SK-N-SH treated with all-trans-retinoic acid at 6 μM for 48 hours (cell line): ENCODE measurements around the gene GRM7.

Source experiments
- ATAC-seq: fragments of 200-7000 bp; cut with Tn5 transposase; 3 replicates; pipeline ENCODE4 v1.9.1; 2020; ENCODE audit warnings: mild to moderate bottlenecking, moderate library complexity
- BACH2 ChIP-seq: fragments of 250-450 bp; sonication (Bioruptor Pico); IDR thresholded peaks from 2 replicates; pipeline ENCODE4 v1.9.0; 2021; ENCODE audit warnings: mild to moderate bottlenecking, borderline replicate concordance
- CSDC2 ChIP-seq: fragments of 250-450 bp; sonication (Bioruptor Pico); IDR thresholded peaks from 2 replicates; pipeline ENCODE4 v1.5.0; 2020; ENCODE audit warnings: mild to moderate bottlenecking, moderate library complexity
- ESRRG ChIP-seq: fragments of 250-450 bp; sonication (Bioruptor Pico); IDR thresholded peaks from 2 replicates; pipeline ENCODE4 v1.6.1; 2021; ENCODE audit warnings: mild to moderate bottlenecking
- GLIS3 ChIP-seq: fragments of 250-450 bp; sonication (Bioruptor Pico); IDR thresholded peaks from 2 replicates; pipeline ENCODE4 v1.5.0; 2020; ENCODE audit warnings: mild to moderate bottlenecking, moderate library complexity
- ISL1 ChIP-seq: fragments of 250-450 bp; sonication (Bioruptor Pico); IDR thresholded peaks from 2 replicates; pipeline ENCODE4 v2.1.2; 2022; ENCODE audit warnings: mild to moderate bottlenecking, moderate library complexity
- POU6F1 ChIP-seq: fragments of 250-450 bp; sonication (Bioruptor Pico); IDR thresholded peaks from 2 replicates; pipeline ENCODE4 v1.8.0; 2021; ENCODE audit warnings: low read depth, mild to moderate bottlenecking, moderate library complexity, borderline replicate concordance
- RARB ChIP-seq: fragments of 250-450 bp; sonication (Bioruptor Pico); IDR thresholded peaks from 2 replicates; pipeline ENCODE4 v1.8.0; 2021; ENCODE audit warnings: mild to moderate bottlenecking, moderate library complexity
- SNAI2 ChIP-seq: fragments of 250-450 bp; sonication (Bioruptor Pico); IDR thresholded peaks from 2 replicates; pipeline ENCODE4 v1.5.0; 2020; ENCODE audit warnings: mild to moderate bottlenecking, moderate library complexity
- TCF4 ChIP-seq: fragments of 250-450 bp; sonication (Bioruptor Pico); IDR thresholded peaks from 2 replicates; pipeline ENCODE4 v1.8.0; 2021; ENCODE audit warnings: mild to moderate bottlenecking, moderate library complexity, borderline replicate concordance
- TOX ChIP-seq: fragments of 250-450 bp; sonication (Bioruptor Pico); IDR thresholded peaks from 2 replicates; pipeline ENCODE4 v1.8.0; 2021; ENCODE audit warnings: mild to moderate bottlenecking, moderate library complexity, borderline replicate concordance
- ZNF70 ChIP-seq: fragments of 450-650 bp; formaldehyde crosslinking; IDR thresholded peaks from 2 replicates; pipeline ENCODE4 v1.5.0; 2020; ENCODE audit warnings: mild to moderate bottlenecking, moderate library complexity
- TF ChIP-seq, protein P1 (sequence below): fragments of 250-450 bp; sonication (Bioruptor Pico); IDR thresholded peaks from 2 replicates; pipeline ENCODE4 v1.5.1; 2020; ENCODE audit warnings: low read depth, mild to moderate bottlenecking, moderate library complexity
- TF ChIP-seq, protein P2 (sequence below): fragments of 250-450 bp; sonication (Bioruptor Pico); IDR thresholded peaks from 2 replicates; pipeline ENCODE4 v1.8.0; 2020; ENCODE audit warnings: mild to moderate bottlenecking, moderate library complexity, borderline replicate concordance
- TF ChIP-seq, protein P3 (sequence below): fragments of 250-450 bp; sonication (Bioruptor Pico); IDR thresholded peaks from 2 replicates; pipeline ENCODE4 v1.5.0; 2020; ENCODE audit warnings: mild to moderate bottlenecking, moderate library complexity
- TF ChIP-seq, protein P4 (sequence below): fragments of 250-450 bp; sonication (Bioruptor Pico); IDR thresholded peaks from 2 replicates; pipeline ENCODE4 v1.5.1; 2021; ENCODE audit warnings: mild to moderate bottlenecking, moderate library complexity

GRM7 gene

GRCh38 chr3:6985848-6986247 is 124.9 kb downstream of the GRM7 start:
- no peak for ATAC-seq
- TF ChIP-seq POU6F1 (CRISPR knock-in tag) (no peak), GLIS3 (CRISPR knock-in tag) (no peak)
- TF ChIP-seq, protein P1, sequence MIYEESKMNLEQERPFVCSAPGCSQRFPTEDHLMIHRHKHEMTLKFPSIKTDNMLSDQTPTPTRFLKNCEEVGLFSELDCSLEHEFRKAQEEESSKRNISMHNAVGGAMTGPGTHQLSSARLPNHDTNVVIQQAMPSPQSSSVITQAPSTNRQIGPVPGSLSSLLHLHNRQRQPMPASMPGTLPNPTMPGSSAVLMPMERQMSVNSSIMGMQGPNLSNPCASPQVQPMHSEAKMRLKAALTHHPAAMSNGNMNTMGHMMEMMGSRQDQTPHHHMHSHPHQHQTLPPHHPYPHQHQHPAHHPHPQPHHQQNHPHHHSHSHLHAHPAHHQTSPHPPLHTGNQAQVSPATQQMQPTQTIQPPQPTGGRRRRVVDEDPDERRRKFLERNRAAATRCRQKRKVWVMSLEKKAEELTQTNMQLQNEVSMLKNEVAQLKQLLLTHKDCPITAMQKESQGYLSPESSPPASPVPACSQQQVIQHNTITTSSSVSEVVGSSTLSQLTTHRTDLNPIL (CRISPR knock-in tag), result no peak
- TF ChIP-seq, all 23 proteins: peak for 0

DNA sequence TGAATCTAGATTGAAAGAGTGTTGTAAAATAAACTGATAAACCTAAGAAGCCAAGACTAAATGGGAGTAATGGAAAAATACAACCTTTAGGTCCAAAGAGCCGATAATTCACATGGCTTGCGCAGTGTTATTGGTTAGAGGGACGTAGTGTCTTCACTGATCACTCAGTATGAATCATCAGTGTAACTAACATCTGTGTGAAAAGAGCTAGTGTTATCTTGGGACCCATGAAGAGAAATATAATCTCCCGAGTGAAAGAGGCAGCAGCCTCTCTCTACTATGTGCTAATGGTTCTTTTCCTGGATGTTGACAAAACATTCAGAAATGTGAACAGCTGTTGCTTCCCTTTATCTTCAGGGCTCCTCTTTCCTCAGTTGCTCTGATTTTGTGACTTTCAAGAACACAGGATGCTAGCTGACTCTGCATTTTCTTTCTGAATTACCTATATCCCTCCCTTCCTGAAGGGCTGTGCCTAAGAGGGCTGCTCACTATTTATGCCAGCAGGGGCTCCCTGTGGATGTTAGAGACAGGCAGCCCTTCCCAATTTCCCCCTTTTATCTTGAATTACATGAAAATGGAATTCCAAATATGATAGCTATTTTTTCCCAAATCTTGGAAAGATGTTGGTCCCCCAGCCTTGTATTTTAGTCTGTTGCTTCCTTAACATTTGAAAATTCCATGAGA is 128.8 kb downstream of the GRM7 start:
- TF ChIP-seq, protein P1 (CRISPR knock-in tag), result no peak
- no peak for TF ChIP-seq TCF4
- no peak for TF ChIP-seq GLIS3 (CRISPR knock-in tag)
- TF ChIP-seq, protein P2, sequence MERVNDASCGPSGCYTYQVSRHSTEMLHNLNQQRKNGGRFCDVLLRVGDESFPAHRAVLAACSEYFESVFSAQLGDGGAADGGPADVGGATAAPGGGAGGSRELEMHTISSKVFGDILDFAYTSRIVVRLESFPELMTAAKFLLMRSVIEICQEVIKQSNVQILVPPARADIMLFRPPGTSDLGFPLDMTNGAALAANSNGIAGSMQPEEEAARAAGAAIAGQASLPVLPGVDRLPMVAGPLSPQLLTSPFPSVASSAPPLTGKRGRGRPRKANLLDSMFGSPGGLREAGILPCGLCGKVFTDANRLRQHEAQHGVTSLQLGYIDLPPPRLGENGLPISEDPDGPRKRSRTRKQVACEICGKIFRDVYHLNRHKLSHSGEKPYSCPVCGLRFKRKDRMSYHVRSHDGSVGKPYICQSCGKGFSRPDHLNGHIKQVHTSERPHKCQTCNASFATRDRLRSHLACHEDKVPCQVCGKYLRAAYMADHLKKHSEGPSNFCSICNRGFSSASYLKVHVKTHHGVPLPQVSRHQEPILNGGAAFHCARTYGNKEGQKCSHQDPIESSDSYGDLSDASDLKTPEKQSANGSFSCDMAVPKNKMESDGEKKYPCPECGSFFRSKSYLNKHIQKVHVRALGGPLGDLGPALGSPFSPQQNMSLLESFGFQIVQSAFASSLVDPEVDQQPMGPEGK (CRISPR knock-in tag), result no peak
- no peak for TF ChIP-seq BACH2 (CRISPR knock-in tag)
- TF ChIP-seq ESRRG (CRISPR knock-in tag), result no peak
- no peak for TF ChIP-seq CSDC2 (CRISPR knock-in tag)
- no peak for TF ChIP-seq ISL1 (CRISPR knock-in tag)
- TF ChIP-seq TOX (CRISPR knock-in tag), result no peak
- no peak for TF ChIP-seq RARB
- TF ChIP-seq SNAI2 (CRISPR knock-in tag), result no peak
- TF ChIP-seq, protein P3, sequence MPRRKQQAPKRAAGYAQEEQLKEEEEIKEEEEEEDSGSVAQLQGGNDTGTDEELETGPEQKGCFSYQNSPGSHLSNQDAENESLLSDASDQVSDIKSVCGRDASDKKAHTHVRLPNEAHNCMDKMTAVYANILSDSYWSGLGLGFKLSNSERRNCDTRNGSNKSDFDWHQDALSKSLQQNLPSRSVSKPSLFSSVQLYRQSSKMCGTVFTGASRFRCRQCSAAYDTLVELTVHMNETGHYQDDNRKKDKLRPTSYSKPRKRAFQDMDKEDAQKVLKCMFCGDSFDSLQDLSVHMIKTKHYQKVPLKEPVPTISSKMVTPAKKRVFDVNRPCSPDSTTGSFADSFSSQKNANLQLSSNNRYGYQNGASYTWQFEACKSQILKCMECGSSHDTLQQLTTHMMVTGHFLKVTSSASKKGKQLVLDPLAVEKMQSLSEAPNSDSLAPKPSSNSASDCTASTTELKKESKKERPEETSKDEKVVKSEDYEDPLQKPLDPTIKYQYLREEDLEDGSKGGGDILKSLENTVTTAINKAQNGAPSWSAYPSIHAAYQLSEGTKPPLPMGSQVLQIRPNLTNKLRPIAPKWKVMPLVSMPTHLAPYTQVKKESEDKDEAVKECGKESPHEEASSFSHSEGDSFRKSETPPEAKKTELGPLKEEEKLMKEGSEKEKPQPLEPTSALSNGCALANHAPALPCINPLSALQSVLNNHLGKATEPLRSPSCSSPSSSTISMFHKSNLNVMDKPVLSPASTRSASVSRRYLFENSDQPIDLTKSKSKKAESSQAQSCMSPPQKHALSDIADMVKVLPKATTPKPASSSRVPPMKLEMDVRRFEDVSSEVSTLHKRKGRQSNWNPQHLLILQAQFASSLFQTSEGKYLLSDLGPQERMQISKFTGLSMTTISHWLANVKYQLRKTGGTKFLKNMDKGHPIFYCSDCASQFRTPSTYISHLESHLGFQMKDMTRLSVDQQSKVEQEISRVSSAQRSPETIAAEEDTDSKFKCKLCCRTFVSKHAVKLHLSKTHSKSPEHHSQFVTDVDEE (CRISPR knock-in tag), result no peak
- TF ChIP-seq, protein P4, sequence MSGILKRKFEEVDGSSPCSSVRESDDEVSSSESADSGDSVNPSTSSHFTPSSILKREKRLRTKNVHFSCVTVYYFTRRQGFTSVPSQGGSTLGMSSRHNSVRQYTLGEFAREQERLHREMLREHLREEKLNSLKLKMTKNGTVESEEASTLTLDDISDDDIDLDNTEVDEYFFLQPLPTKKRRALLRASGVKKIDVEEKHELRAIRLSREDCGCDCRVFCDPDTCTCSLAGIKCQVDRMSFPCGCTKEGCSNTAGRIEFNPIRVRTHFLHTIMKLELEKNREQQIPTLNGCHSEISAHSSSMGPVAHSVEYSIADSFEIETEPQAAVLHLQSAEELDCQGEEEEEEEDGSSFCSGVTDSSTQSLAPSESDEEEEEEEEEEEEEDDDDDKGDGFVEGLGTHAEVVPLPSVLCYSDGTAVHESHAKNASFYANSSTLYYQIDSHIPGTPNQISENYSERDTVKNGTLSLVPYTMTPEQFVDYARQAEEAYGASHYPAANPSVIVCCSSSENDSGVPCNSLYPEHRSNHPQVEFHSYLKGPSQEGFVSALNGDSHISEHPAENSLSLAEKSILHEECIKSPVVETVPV (CRISPR knock-in tag), result no peak
- no peak for ATAC-seq

- ATAC-seq, result no peak
- TF ChIP-seq, protein P3 (CRISPR knock-in tag), result no peak
- TF ChIP-seq SNAI2 (CRISPR knock-in tag) (no peak), ZNF70 (CRISPR knock-in tag) (peak; percentile 69)
These were observed 133.3 kb downstream of the GRM7 start for GRCh38 chr3:6994081-6994668.
